Measurements from ENCODE around the gene GPR15. TPM values are rescaled to one million over a fixed set of nuclear protein-coding genes. Genes with fewer than 3 reads are reported as not detected.

The GPR15 gene
- total RNA-seq, 1 experiment from 2014 or later, result not detected

- ChIA-PET CTCF (no interaction called here), POLR2A (interaction anchor here (1.2 kb wide), 1 partner anchor 9 kb away, joined by 3 read pairs; no protein-coding TSS in a partner anchor)
- Mint-ChIP-seq H3K27ac (ENCODE audit: low read depth, unreplicated experiment) (no peak overlapping the region), H3K4me3 (ENCODE audit: unreplicated experiment) (no peak overlapping the region), H3K4me1 (ENCODE audit: insufficient read depth, unreplicated experiment) (peaks cover 10% of the 10 kb centered on the region), H3K9me3 (ENCODE audit: unreplicated experiment) (no peaks in the 10 kb centered on the region), H3K27me3 (ENCODE audit: insufficient read depth, unreplicated experiment) (no peaks in the 10 kb centered on the region), H3K36me3 (ENCODE audit: insufficient read depth, unreplicated experiment) (no peaks in the 10 kb centered on the region)
- intact Hi-C loops (cut with micrococcal nuclease), result no loop called here
- TF ChIP-seq CTCF (IDR thresholded peaks at IDR 0.05; ENCODE audit: unreplicated experiment), result no peak
- no peak for DNase-seq (ENCODE audit: unreplicated experiment)
- no TSS peak for BruUV-seq (replicated peaks)
Observed at GRCh38 chr3:98560911-98561310, 29.1 kb downstream of the GPR15 start.

GRCh38 chr3:98561727-98562521 is 30.1 kb downstream of the GPR15 start:
- CTCF ChIA-PET, result interaction anchor here (0.9 to 3.2 kb wide), 4 partner anchors 9 to 40 kb away, joined by 3 to 9 read pairs (median 4); no protein-coding TSS in a partner anchor
- POLR2A ChIA-PET, result interaction anchor here (0.6 to 1.4 kb wide), 2 partner anchors 36 to 39 kb away, joined by 3 to 5 read pairs; partner anchors contain the start of gene CLDND1
- intact Hi-C loops (cut with micrococcal nuclease), result no loop called here
- no peak for TF ChIP-seq CTCF (IDR thresholded peaks at IDR 0.05; ENCODE audit: unreplicated experiment)
- H3K9me3 Mint-ChIP-seq (ENCODE audit: unreplicated experiment), result no peaks in the 10 kb centered on the region
- H3K27me3 Mint-ChIP-seq (ENCODE audit: insufficient read depth, unreplicated experiment), result no peaks in the 10 kb centered on the region
- peaks cover 10% of the 10 kb centered on the region for H3K4me1 Mint-ChIP-seq (ENCODE audit: insufficient read depth, unreplicated experiment)
- no TSS peak for BruUV-seq (replicated peaks)
- DNase-seq (ENCODE audit: unreplicated experiment), result no peak
- no peak overlapping the region for H3K27ac Mint-ChIP-seq (ENCODE audit: low read depth, unreplicated experiment)
- no peaks in the 10 kb centered on the region for H3K36me3 Mint-ChIP-seq (ENCODE audit: insufficient read depth, unreplicated experiment)
- H3K4me3 Mint-ChIP-seq (ENCODE audit: unreplicated experiment), result no peak overlapping the region

DNA sequence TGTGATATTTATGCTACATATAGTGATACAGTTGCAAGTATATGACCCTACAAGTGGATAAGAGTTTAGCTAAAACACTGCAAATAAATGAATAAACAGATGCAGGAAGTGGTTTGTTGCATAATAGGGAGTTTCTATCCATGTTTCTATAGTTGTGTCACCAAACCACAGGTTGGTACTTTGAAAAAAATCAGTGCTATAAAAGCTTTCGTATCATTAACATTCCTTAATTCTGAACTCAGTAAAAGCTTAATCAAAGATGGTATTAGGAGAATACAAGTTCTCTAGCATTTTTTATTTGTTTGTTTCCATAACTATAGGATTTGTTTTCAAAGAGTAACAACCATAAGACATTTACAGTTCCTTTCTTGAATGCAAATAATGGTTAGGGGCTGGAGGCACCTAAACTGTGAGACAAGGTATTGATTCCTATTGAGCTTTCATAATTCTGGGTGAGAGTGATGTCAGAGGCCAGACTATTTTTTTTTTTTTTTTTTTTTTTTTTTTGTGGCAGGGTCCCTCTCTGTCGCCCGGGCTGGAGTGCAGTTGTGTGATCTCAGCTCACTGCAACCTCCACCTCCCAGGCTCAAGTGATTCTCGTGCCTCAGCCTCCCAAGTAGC is 32.0 kb downstream of the GPR15 start:
- no peaks in the 10 kb centered on the region for H3K27me3 Mint-ChIP-seq (ENCODE audit: insufficient read depth, unreplicated experiment)
- peaks cover 10% of the 10 kb centered on the region for H3K4me1 Mint-ChIP-seq (ENCODE audit: insufficient read depth, unreplicated experiment)
- no peaks in the 10 kb centered on the region for H3K9me3 Mint-ChIP-seq (ENCODE audit: unreplicated experiment)
- intact Hi-C loops (cut with micrococcal nuclease), result loop anchor here (1.0 kb wide), 1 partner anchor 41 kb away; the partner anchor contains the start of gene CLDND1
- ChIA-PET POLR2A (interaction anchor here (0.6 kb wide), 1 partner anchor 81 kb away, joined by 4 read pairs; no protein-coding TSS in a partner anchor), CTCF (interaction anchor here (0.6 to 3.2 kb wide), 6 partner anchors 9 to 524 kb away, joined by 3 to 9 read pairs (median 6); no protein-coding TSS in a partner anchor)
- BruUV-seq (replicated peaks), result no TSS peak
- H3K27ac Mint-ChIP-seq (ENCODE audit: low read depth, unreplicated experiment), result peak overlapping the region; percentile 42
- peak; percentile 56 for DNase-seq (ENCODE audit: unreplicated experiment)
- TF ChIP-seq CTCF (IDR thresholded peaks at IDR 0.05; ENCODE audit: unreplicated experiment), result no peak
- H3K36me3 Mint-ChIP-seq (ENCODE audit: insufficient read depth, unreplicated experiment), result no peaks in the 10 kb centered on the region
- H3K4me3 Mint-ChIP-seq (ENCODE audit: unreplicated experiment), result no peak overlapping the region

Data from MCF 10A (cell line).